Left ventricle myocardium inferior (tissue), 1 donor: ENCODE data around the gene SPTBN1. TPM values are rescaled to one million over a fixed set of nuclear protein-coding genes. Genes with fewer than 3 reads are reported as not detected.

ENCODE experiments used
- DNase-seq: peaks from one replicate; pipeline ENCODE4 v3.0.0-alpha.2; 2020
- H3K27ac ChIP-seq: fragments of 200-600 bp; replicated peaks from 2 replicates; pipeline ENCODE4 v1.8.0; 2021
- H3K27me3 ChIP-seq: fragments of 200-600 bp; 2 replicates; pipeline ENCODE4 v1.8.0; 2021; ENCODE audit warnings: low read depth
- H3K36me3 ChIP-seq: fragments of 200-600 bp; 2 replicates; pipeline ENCODE4 v1.8.0; 2021
- H3K4me1 ChIP-seq: fragments of 200-600 bp; 2 replicates; pipeline ENCODE4 v1.8.0; 2021
- H3K4me3 ChIP-seq: fragments of 200-600 bp; 2 replicates; pipeline ENCODE4 v1.8.0; 2021; ENCODE audit warnings: mild to moderate bottlenecking, moderate library complexity
- H3K9me3 ChIP-seq: fragments of 200-600 bp; replicated peaks from 2 replicates; pipeline ENCODE4 v1.8.0; 2021
- CTCF ChIP-seq: fragments of 200-600 bp; IDR thresholded peaks from 2 replicates; pipeline ENCODE4 v1.8.0; 2021; ENCODE audit warnings: antibody characterized with exemption, mild to moderate bottlenecking, borderline replicate concordance
- intact Hi-C: fragments of 100-400 bp; cut with micrococcal nuclease; formaldehyde crosslinking; loops from one replicate; pipeline ENCODE4 v1.11.0; 2022
- total RNA-seq: library from RNA; stranded (reverse); fragmentation: NEBNext Ultra II Directional; extraction: Animal tissue kit (Norgen Biotek cat#: 25700); gene quantifications from one replicate; pipeline ENCODE4 v1.2.1, GENCODE V29; 2021
- donor health status: DM: no; HTN: yes; CAD: no; lungs with severe emphysema.

Gene SPTBN1
- total RNA-seq, 1 donor from 2014 or later: 484 TPM

- intact Hi-C loops: no loop called here
- peaks cover 99% of the 10 kb centered on the region for H3K4me1 ChIP-seq
- peak overlapping the region; percentile 43 for H3K27ac ChIP-seq
- H3K27me3 ChIP-seq: no peaks in the 10 kb centered on the region
- H3K4me3 ChIP-seq: no peak overlapping the region
- no peak for TF ChIP-seq CTCF
- H3K36me3 ChIP-seq: peaks cover 47% of the 10 kb centered on the region
- no peak for DNase-seq
- H3K9me3 ChIP-seq: no peaks in the 10 kb centered on the region
These were observed 157.3 kb downstream of the SPTBN1 start for GRCh38 chr2:54613386-54613785.

- Histone ChIP-seq H3K4me3 (no peak overlapping the region), H3K27ac (peak overlapping the region; percentile 43), H3K4me1 (peaks cover 99% of the 10 kb centered on the region), H3K36me3 (peaks cover 47% of the 10 kb centered on the region), H3K27me3 (no peaks in the 10 kb centered on the region), H3K9me3 (no peaks in the 10 kb centered on the region)
- no peak for DNase-seq
- TF ChIP-seq CTCF: no peak
- intact Hi-C loops: no loop called here
These were observed 157.7 kb downstream of the SPTBN1 start for GRCh38 chr2:54613794-54614257.

DNA sequence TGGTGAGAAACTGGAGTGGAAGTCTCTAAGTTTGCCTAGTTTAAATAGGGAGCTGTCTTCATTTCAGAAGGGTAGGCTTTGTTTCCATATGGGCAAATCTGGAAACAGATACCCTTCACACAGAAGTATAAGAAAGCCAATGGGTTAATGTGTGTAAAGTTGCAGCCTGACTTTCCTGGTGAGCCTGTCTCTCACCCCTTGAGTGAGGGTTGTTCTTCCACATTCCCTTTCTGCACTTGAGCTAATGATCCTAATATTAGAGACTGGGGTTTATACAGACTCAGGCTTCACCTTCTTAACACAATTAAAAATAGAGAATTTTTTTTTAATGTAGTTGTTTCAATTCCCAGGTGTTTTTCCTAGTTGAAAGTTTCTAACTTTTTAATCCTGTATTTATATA, 158.7 kb downstream of the SPTBN1 start:
- Histone ChIP-seq H3K27ac (peak overlapping the region; percentile 43), H3K9me3 (no peaks in the 10 kb centered on the region), H3K36me3 (peaks cover 48% of the 10 kb centered on the region), H3K4me3 (no peak overlapping the region), H3K27me3 (no peaks in the 10 kb centered on the region), H3K4me1 (peaks cover 100% of the 10 kb centered on the region)
- intact Hi-C loops: no loop called here
- TF ChIP-seq CTCF: no peak
- no peak for DNase-seq

DNA sequence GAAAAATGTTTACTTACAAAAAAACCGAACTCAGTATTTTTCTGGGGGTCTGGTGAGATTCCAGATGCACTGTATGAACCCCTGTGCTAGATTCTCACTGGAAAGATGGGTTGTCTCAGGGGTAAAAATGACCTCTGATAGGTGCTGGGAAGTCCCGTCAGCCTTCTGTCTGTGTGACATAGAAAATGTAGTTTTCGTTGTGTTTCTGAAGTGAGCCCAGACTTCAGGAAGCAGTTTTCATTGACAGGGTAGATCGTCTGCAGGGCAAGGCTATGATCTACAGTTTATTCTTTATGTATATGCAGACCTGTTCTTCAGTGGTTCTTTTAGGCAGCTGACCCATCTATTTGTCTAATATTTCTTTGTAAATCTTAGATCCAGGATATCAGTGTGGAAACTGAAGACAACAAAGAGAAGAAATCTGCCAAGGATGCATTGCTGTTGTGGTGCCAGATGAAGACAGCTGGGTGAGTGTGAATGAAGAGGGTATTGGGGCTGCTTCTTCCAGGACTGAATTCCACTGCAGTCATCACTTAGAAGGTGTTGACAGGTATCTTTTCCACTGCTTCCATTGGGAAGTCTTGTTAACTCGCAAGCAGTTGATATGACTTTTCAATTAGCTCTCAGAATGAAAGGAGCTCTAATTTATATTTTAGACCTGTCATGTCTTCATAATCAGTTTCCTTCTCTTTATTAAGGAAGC, 159.9 kb downstream of the SPTBN1 start:
- H3K9me3 ChIP-seq: no peaks in the 10 kb centered on the region
- H3K4me1 ChIP-seq: peaks cover 100% of the 10 kb centered on the region
- no peak for TF ChIP-seq CTCF
- H3K36me3 ChIP-seq: peaks cover 58% of the 10 kb centered on the region
- DNase-seq: no peak
- intact Hi-C loops: no loop called here
- no peak overlapping the region for H3K4me3 ChIP-seq
- H3K27me3 ChIP-seq: no peaks in the 10 kb centered on the region
- H3K27ac ChIP-seq: peak overlapping the region; percentile 43

DNA sequence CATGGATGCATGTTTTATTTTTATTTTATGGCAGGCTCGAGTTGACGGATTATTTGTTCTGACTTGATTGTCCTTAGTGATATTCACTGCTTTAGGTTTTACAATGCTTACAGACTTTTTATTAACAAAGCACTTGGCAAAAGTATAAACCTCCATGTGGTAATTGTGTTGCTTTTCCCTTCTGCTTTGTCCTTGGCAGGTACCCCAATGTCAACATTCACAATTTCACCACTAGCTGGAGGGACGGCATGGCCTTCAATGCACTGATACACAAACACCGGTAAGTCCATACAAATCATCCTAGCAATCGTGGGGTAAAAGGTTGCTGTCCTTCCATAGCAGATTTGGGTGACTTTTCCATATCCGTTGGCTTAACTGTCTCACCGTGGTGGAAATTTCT, 161.3 kb downstream of the SPTBN1 start:
- peaks cover 92% of the 10 kb centered on the region for H3K4me1 ChIP-seq
- peak; percentile 9 for TF ChIP-seq CTCF
- no peak for DNase-seq
- H3K9me3 ChIP-seq: no peaks in the 10 kb centered on the region
- H3K27me3 ChIP-seq: no peaks in the 10 kb centered on the region
- intact Hi-C loops: no loop called here
- peaks cover 68% of the 10 kb centered on the region for H3K36me3 ChIP-seq
- no peak overlapping the region for H3K4me3 ChIP-seq
- peak overlapping the region; percentile 78 for H3K27ac ChIP-seq
